Hematopoietic multipotent progenitor cell treated with erythropoietin and hydrocortisone succinate and interleukin-3 and kit ligand, for 6 days (in vitro differentiated cells): Measurements from ENCODE around the gene NMUR2.

Source experiments
- DNase-seq: peaks from one replicate; pipeline ENCODE4 v3.0.0-alpha.2; 2015

Gene NMUR2

GRCh38 chr5:152367554-152367953 is 37.5 kb downstream of the NMUR2 start:
- DNase-seq = no peak

DNA sequence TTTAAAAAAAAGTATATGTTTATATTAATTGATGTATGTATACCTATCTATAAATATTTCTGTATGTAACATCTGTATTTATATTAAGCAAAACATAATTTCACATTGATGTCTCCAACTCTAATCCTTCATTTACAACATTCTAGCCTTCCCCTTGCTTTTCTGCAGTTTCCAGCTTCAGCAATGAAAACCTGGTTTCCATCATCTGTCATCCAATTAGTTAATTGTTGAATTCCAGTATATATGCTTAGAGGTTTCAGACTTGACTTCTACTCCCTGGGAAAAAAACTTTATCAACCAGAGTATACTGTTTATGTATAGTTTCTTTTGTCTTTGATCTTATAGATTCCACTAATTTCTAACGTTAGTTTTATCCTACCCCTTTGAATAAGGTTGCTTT is 38.4 kb downstream of the NMUR2 start:
- no peak for DNase-seq

DNA sequence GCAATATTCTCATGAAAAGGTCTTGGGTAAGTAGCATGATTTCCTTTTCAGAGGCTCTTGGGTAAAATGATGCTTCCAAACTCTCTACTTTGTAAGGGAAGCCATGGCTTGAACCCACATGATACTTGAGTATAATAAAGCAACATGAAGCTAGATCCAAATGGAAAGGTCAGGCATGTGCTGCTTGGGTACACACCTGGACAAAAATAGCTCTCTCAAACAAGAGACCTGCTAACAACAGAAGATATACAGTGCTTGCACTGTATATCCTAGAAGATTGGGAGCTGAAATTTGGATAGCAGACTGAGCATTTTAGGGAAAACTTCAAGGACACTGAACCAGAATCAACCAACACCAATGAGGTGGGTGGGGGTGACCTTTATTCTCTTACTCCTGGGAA is 40.2 kb downstream of the NMUR2 start:
- no peak for DNase-seq

- DNase-seq = no peak
Measured at GRCh38 chr5:152364172-152364571, 40.9 kb downstream of the NMUR2 start.

GRCh38 chr5:152358861-152359568 is 46.1 kb downstream of the NMUR2 start:
- no peak for DNase-seq

DNA sequence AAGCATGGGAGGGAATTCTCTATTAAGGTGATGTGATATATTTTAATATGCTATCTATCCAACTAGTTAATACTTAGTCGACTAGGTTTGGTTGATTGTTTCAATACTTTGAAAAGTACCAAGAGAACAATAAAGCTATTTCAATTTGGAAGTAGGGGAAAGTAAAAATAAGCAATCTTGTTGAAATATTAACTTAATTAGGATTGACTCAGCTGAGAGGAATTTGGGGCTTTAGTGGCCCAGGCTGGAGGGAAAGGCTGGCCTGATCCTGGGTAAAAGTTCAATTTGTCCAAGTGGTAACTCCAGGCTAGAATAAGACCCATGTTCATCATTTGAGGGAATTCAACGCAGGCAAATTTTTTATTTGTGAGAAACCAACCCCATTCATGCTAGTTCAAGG is 48.6 kb downstream of the NMUR2 start:
- DNase-seq = no peak

- DNase-seq = no peak
Measured at GRCh38 chr5:152355061-152355460, 50.0 kb downstream of the NMUR2 start.

DNA sequence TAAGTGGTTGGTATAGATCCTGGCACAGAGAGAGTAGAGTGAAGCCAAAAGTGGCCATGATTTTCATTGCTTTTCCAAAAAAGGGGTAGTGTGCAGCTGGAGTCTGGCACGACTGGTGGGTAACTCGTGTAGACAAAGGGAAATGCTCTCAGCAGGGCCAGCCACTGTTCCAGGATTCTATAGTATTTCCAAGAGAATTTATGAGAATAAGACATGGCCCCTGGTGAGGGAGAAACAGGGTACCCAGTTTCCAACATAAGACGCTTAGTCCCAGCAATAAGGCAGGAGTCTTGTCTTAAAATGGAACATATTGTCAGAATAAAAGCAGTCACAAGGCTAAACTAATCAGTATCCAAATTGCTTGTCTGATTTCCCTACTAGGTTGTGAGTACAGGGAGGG is 52.1 kb downstream of the NMUR2 start:
- DNase-seq = no peak

GRCh38 chr5:152349683-152350526 is 55.2 kb downstream of the NMUR2 start:
- DNase-seq = peak; percentile 55
